Fibroblast of lung (primary cell): ENCODE results near the gene SORBS1. TPM values are rescaled to one million over a fixed set of nuclear protein-coding genes. Genes with fewer than 3 reads are reported as not detected.

Source experiments
- DNase-seq, 2 donors: peaks; one replicate each; pipeline versions ENCODE4 v3.0.0 to v3.0.0-alpha.2; 2010; ENCODE audit warnings: low read depth in 2 of 2
- H2AFZ ChIP-seq: 2 replicates; pipeline ENCODE4 v1.5.1; 2012; ENCODE audit warnings: low read length, control low read depth, inconsistent platforms
- H3K27ac ChIP-seq: 2 replicates; pipeline ENCODE4 v1.5.1; 2011; ENCODE audit warnings: low read length, control low read depth; ENCODE audit not compliant: insufficient read depth
- H3K27me3 ChIP-seq: 2 replicates; pipeline ENCODE4 v1.5.1; 2011; ENCODE audit warnings: mild to moderate bottlenecking, low read length; ENCODE audit not compliant: control insufficient read depth, insufficient read depth
- H3K36me3 ChIP-seq: 2 replicates; pipeline ENCODE4 v1.5.1; 2011; ENCODE audit warnings: low read length; ENCODE audit not compliant: control insufficient read depth, insufficient read depth
- H3K4me1 ChIP-seq: 2 replicates; pipeline ENCODE4 v1.5.1; 2011; ENCODE audit warnings: low read length; ENCODE audit not compliant: control insufficient read depth, insufficient read depth; ENCODE audit errors: extremely low read depth
- H3K4me2 ChIP-seq: 2 replicates; pipeline ENCODE4 v1.5.1; 2011; ENCODE audit warnings: low read length, control low read depth; ENCODE audit not compliant: insufficient read depth; ENCODE audit errors: extremely low read depth
- H3K4me3 ChIP-seq, 4 experiments: fragments of 200-600 bp in 1 of 4; sonication (generic) in 1 of 4; replicated peaks in 1 of 4; 2 replicates each; pipeline ENCODE4 v1.5.1; 2011 to 2016; ENCODE audit warnings: low read length in 4 of 4, low read depth in 3 of 4, mild to moderate bottlenecking in 3 of 4, control low read depth in 2 of 4, inconsistent platforms in 1 of 4, mixed read lengths in 1 of 4; ENCODE audit not compliant: insufficient read depth in 1 of 4; ENCODE audit errors: control extremely low read depth in 1 of 4
- H3K79me2 ChIP-seq: 2 replicates; pipeline ENCODE4 v1.5.1; 2012; ENCODE audit warnings: mild to moderate bottlenecking, low read length, inconsistent platforms; ENCODE audit not compliant: control insufficient read depth, insufficient read depth
- H3K9ac ChIP-seq: 2 replicates; pipeline ENCODE4 v1.5.1; 2011; ENCODE audit warnings: mild to moderate bottlenecking, low read length, control low read depth; ENCODE audit not compliant: insufficient read depth
- H3K9me3 ChIP-seq: 2 replicates; pipeline ENCODE4 v1.5.1; 2012; ENCODE audit warnings: low read depth, low read length; ENCODE audit not compliant: control insufficient read depth, insufficient read depth
- H4K20me1 ChIP-seq: 2 replicates; pipeline ENCODE4 v1.5.1; 2011; ENCODE audit warnings: low read length; ENCODE audit not compliant: control insufficient read depth, insufficient read depth; ENCODE audit errors: extremely low read depth
- CTCF ChIP-seq, 2 donors: IDR thresholded peaks in 1 of 2; conservative IDR thresholded peaks in 1 of 2; 1 replicate in 1 of 2; 2 replicates in 1 of 2; pipeline ENCODE4 v1.5.1; 2011 to 2012; ENCODE audit warnings: low read length in 2 of 2, control low read depth in 1 of 2, inconsistent platforms in 1 of 2, low read depth in 1 of 2, mild to moderate bottlenecking in 1 of 2
- EZH2 ChIP-seq: IDR thresholded peaks from 2 replicates; pipeline ENCODE4 v1.5.1; 2012; ENCODE audit warnings: low read length, control low read depth, mild to moderate bottlenecking; ENCODE audit errors: missing control alignments
- polyA plus RNA-seq, 2 donors: library from polyadenylated mRNA; depleted of rRNA in 1 of 2; stranded (reverse) in 1 of 2; unstranded in 1 of 2; fragments of >200 nt; gene quantifications; 2 replicates each; pipeline ENCODE4 v1.2.1, GENCODE V29; 2011 to 2012; ENCODE audit warnings: missing spikeins in 1 of 2
- total RNA-seq: library from RNA; depleted of rRNA; stranded (reverse); fragments of >200 nt; gene quantifications from 2 replicates; pipeline ENCODE4 v1.2.1, GENCODE V29; 2014

Gene SORBS1
- total and polyA plus RNA-seq, 2 donors (not counting 1 experiment from before 2014, with no cell fraction given) = 0.33 to 0.50 TPM

DNA sequence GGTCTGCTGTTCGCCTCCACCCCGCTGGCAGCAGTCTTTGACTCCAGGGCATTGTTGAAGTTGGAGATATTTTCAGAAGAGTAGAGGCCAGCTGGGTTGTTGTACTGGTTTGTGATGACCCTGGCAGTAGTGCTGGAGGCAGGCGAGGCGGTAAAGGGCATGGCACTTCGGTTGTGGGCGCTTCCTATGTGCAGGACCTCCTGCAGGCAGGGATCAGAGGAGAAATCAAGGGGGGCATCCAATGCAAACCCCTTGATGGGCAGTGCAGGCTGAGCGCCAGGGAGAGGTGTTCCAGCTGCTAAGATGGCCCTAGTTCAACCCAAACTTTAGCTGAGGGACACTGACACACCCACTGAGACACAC, 297.3 kb downstream of the SORBS1 start:
- H3K27ac ChIP-seq = no peak overlapping the region

DNA sequence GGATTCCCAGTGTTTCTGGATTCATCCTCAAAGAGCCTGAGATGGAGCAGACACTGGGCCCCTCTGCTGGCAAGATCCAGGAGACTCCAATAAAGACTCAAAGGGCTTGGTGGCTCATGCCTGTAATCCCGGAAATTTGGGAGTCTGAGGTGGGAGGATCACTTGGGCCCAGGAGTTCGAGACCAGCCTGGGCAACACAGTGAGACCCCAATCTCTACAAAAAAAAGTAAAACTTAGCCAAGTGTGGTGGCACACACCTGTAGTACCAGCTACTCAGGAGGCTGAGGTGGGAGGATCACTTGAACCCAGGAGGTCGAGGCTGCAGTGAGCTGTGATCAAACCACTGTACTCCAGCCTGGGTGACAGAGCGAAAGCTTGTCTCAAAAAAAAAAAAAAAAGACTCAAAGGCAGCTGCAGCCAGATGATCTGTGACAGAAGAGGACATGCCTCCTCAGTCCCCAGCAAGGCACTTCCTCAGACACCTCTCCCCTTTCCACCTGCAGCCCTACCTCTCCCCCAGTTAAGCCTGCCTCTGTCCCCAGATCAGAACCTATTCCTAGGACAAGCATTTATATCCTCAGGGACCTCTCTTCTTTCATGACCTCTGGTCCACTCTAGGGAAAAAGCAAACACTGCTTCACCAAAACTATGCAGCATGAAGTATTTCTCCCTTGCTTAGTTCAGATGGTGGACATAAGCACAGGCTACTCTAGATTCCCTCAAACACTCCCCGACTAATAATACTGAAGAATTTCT, 298.2 kb downstream of the SORBS1 start:
- no peak overlapping the region for H3K4me2 ChIP-seq
- no peak overlapping the region for H3K9ac ChIP-seq
- no peak overlapping the region for H3K4me3 ChIP-seq
- TF ChIP-seq EZH2 (no peak), CTCF (conservative IDR thresholded peaks at IDR 0.05 in 1 of 2, IDR thresholded peaks at IDR 0.05 in 1 of 2; ENCODE audit: low read depth in 1 of 2, low read length in 2 of 2) (no peak)
- no peak overlapping the region for H3K27ac ChIP-seq
- no peaks in the 10 kb centered on the region for H3K27me3 ChIP-seq
- H4K20me1 ChIP-seq = no peaks in the 10 kb centered on the region
- no peaks in the 10 kb centered on the region for H3K36me3 ChIP-seq
- no peak for DNase-seq
- H3K79me2 ChIP-seq = no peaks in the 10 kb centered on the region
- H3K9me3 ChIP-seq = no peaks in the 10 kb centered on the region
- H2AFZ ChIP-seq = no peak overlapping the region
- peaks cover 14% of the 10 kb centered on the region for H3K4me1 ChIP-seq

More for the DNA sequence above, 297.3 kb downstream of the SORBS1 start:
- Histone ChIP-seq H3K79me2 (no peaks in the 10 kb centered on the region), H3K36me3 (peaks cover 2% of the 10 kb centered on the region), H3K27me3 (no peaks in the 10 kb centered on the region), H2AFZ (no peak overlapping the region), H3K4me2 (no peak overlapping the region), H4K20me1 (no peaks in the 10 kb centered on the region), H3K4me3 (no peak overlapping the region), H3K4me1 (peaks cover 14% of the 10 kb centered on the region), H3K9me3 (no peaks in the 10 kb centered on the region), H3K9ac (no peak overlapping the region)
- DNase-seq = no peak
- TF ChIP-seq EZH2 = no peak
- no peak for TF ChIP-seq CTCF (conservative IDR thresholded peaks at IDR 0.05 in 1 of 2, IDR thresholded peaks at IDR 0.05 in 1 of 2; ENCODE audit: low read depth in 1 of 2, low read length in 2 of 2)

GRCh38 chr10:95261926-95262325, 299.2 kb downstream of the SORBS1 start:
- Histone ChIP-seq H3K4me1 (peaks cover 14% of the 10 kb centered on the region), H3K27me3 (no peaks in the 10 kb centered on the region), H3K4me2 (no peak overlapping the region), H3K27ac (no peak overlapping the region), H3K4me3 (no peak overlapping the region), H3K9me3 (no peaks in the 10 kb centered on the region), H3K36me3 (no peaks in the 10 kb centered on the region), H4K20me1 (no peaks in the 10 kb centered on the region), H2AFZ (no peak overlapping the region), H3K79me2 (no peaks in the 10 kb centered on the region), H3K9ac (no peak overlapping the region)
- TF ChIP-seq EZH2 = no peak
- TF ChIP-seq CTCF (conservative IDR thresholded peaks at IDR 0.05 in 1 of 2, IDR thresholded peaks at IDR 0.05 in 1 of 2; ENCODE audit: low read depth in 1 of 2, low read length in 2 of 2) = no peak
- no peak for DNase-seq

Other genes starting within 250 kb of the SORBS1 start
- gene ALDH18A1, start 95.3 kb upstream of the SORBS1 start, total RNA-seq = 80.4 and 85.7 TPM in 2 replicates
- 73.1 and 84.4 TPM in 2 replicates for gene ALDH18A1, start 95.3 kb upstream of the SORBS1 start, polyA plus RNA-seq
- 30.3 and 42.8 TPM in 2 replicates for gene TCTN3, start 132.6 kb upstream of the SORBS1 start, total RNA-seq
- gene TCTN3, start 132.6 kb upstream of the SORBS1 start, polyA plus RNA-seq = 50.1 and 50.6 TPM in 2 replicates
- gene ENTPD1, start 194.8 kb upstream of the SORBS1 start, total RNA-seq = 1.0 and 3.3 TPM in 2 replicates
- 0.26 and 0.47 TPM in 2 replicates for gene ENTPD1, start 194.8 kb upstream of the SORBS1 start, polyA plus RNA-seq